Amniotic stem cell (primary cell): ENCODE data around the gene IGSF9.

Experiments used
- DNase-seq: peaks from one replicate; lab custom pipeline; 2025; lab: John Stamatoyannopoulos, UW

The IGSF9 gene

GRCh38 chr1:159946242-159947187 is 1.1 kb upstream of the IGSF9 start:
- no peak for DNase-seq

- no peak for DNase-seq
Observed at GRCh38 chr1:159944623-159945455, 574 bp downstream of the IGSF9 start.

GRCh38 chr1:159943908-159944622 is 1.3 kb downstream of the IGSF9 start:
- DNase-seq = no peak

GRCh38 chr1:159943278-159943640 is 2.2 kb downstream of the IGSF9 start:
- no peak for DNase-seq

GRCh38 chr1:159942632-159943277 is 2.7 kb downstream of the IGSF9 start:
- no peak for DNase-seq

GRCh38 chr1:159941591-159942560 is 3.5 kb downstream of the IGSF9 start:
- no peak for DNase-seq

GRCh38 chr1:159941141-159941540 is 4.3 kb downstream of the IGSF9 start:
- DNase-seq = no peak

GRCh38 chr1:159940006-159940620 is 5.3 kb downstream of the IGSF9 start:
- DNase-seq = no peak

GRCh38 chr1:159939678-159940002 is 5.8 kb downstream of the IGSF9 start:
- DNase-seq = no peak

- DNase-seq = no peak
Observed at GRCh38 chr1:159938905-159939677, 6.3 kb downstream of the IGSF9 start.

GRCh38 chr1:159938211-159938852 is 7.1 kb downstream of the IGSF9 start:
- no peak for DNase-seq

- DNase-seq = no peak
Observed at GRCh38 chr1:159937054-159937750, 8.2 kb downstream of the IGSF9 start.

- no peak for DNase-seq
Observed at GRCh38 chr1:159936273-159936904, 9.0 kb downstream of the IGSF9 start.

GRCh38 chr1:159935719-159936272 is 9.6 kb downstream of the IGSF9 start:
- no peak for DNase-seq

- no peak for DNase-seq
Observed at GRCh38 chr1:159935305-159935704, 10.1 kb downstream of the IGSF9 start.

GRCh38 chr1:159934136-159935039 is 11.0 kb downstream of the IGSF9 start:
- DNase-seq = no peak

GRCh38 chr1:159933347-159933746 is 12.1 kb downstream of the IGSF9 start:
- no peak for DNase-seq
